ENCODE data around the gene KCNK16. TPM values are rescaled to one million over a fixed set of nuclear protein-coding genes. Genes with fewer than 3 reads are reported as not detected.

Gene KCNK16
- total RNA-seq, 3 donors from 2014 or later = not detected

DNA sequence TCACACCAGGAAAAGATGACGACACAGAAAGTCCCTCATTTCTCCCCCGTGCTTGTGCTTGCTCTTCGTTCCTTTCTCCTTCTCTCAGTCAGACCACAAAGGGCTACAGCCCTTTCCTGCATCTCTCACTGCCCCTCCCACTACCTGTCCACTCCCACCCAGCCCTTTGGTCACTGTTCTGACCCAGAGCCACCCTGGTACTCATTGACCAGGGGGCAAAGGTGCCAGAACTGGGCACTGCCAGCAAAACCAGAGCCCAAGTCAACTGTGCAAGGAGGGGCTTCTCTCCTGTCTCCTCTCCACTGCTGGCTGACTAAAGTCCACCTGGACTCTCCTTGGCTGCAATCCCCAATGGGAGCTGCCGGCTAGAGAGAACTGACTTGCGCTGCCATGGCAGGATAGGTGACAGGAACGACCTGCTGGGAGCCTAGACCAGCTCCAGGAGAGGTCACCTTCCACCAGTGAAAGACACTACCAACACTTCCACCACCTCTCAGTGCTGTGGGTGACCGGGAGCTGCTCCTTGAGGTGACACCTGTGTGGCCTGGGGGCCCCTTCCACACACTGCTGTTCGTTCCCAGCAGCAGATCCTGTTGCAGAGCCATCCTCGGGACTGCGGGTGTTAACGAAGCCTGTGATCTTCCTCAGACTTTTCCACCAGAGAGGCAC is 41.1 kb downstream of the KCNK16 start:
- H3K9me3 ChIP-seq = no peaks in the 10 kb centered on the region
- TF ChIP-seq POLR2AphosphoS5 (IDR thresholded peaks at IDR 0.05) (no peak), POLR2A (IDR thresholded peaks at IDR 0.05) (no peak)
- TF ChIP-seq, protein P1, sequence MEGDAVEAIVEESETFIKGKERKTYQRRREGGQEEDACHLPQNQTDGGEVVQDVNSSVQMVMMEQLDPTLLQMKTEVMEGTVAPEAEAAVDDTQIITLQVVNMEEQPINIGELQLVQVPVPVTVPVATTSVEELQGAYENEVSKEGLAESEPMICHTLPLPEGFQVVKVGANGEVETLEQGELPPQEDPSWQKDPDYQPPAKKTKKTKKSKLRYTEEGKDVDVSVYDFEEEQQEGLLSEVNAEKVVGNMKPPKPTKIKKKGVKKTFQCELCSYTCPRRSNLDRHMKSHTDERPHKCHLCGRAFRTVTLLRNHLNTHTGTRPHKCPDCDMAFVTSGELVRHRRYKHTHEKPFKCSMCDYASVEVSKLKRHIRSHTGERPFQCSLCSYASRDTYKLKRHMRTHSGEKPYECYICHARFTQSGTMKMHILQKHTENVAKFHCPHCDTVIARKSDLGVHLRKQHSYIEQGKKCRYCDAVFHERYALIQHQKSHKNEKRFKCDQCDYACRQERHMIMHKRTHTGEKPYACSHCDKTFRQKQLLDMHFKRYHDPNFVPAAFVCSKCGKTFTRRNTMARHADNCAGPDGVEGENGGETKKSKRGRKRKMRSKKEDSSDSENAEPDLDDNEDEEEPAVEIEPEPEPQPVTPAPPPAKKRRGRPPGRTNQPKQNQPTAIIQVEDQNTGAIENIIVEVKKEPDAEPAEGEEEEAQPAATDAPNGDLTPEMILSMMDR (IDR thresholded peaks at IDR 0.05) = no peak
- DNase-seq (ENCODE audit: low spot score in 2 of 2) = no peak
- H3K36me3 ChIP-seq = no peaks in the 10 kb centered on the region
- intact Hi-C loops (cut with DNase I; ENCODE audit: low total_unique reads) = no loop called here
- H3K4me3 ChIP-seq = no peak overlapping the region
- H3K27me3 ChIP-seq = no peaks in the 10 kb centered on the region
- peak overlapping the region in 1 of 2 donors; percentile 73 for H3K27ac ChIP-seq
- no peaks in the 10 kb centered on the region for H3K4me1 ChIP-seq

DNA sequence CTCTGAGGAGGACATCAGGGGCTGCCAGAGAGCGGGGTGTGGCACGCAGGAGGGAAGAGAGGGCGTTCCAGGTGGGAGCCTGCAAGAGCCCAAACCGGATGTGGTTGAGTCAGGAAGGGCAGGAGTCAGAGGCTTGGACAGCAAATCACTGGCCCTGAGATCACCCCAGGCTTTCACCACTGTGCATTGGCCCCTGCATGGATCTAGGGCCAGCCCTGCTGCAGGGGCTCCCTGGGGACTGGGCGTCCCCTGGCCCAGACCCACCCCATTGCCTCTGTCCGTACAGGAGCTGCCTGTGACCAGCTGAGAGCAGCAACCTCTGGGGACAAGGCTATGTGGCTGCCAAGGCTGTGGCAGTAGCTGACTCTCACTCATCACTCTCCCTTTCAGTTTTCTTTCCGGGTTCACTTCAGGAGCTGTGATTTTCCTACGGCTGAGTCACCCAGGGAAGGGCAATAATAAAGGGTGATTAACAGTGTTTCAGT is 42.2 kb downstream of the KCNK16 start:
- intact Hi-C loops (cut with DNase I; ENCODE audit: low total_unique reads) = no loop called here
- no peak for DNase-seq (ENCODE audit: low spot score in 2 of 2)
- TF ChIP-seq, protein P1 (IDR thresholded peaks at IDR 0.05) = no peak
- TF ChIP-seq POLR2A (IDR thresholded peaks at IDR 0.05) (no peak), POLR2AphosphoS5 (IDR thresholded peaks at IDR 0.05) (no peak)

DNA sequence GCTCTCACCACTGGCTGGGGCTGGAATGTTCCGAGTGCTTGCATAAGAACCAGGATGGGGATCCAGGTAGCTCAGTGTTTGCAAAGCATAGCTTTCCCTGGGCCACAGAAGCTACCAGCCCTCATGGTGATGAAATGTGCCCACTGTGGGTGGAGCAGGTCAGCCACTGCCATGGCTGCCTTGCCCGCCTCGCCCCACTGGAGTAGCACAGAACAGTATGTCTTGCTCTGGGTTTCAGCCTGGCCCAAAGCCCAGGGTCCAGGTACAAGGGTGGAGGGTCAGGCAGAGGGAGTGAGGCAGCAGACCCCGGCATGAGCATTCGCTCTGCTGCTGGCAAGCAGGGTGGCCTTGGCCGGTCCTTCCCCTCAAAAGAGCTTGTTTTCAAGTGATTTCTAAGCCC is 43.0 kb downstream of the KCNK16 start:
- H3K27ac ChIP-seq = peak overlapping the region in 1 of 2 donors; percentile 73
- DNase-seq (ENCODE audit: low spot score in 2 of 2) = no peak
- intact Hi-C loops (cut with DNase I; ENCODE audit: low total_unique reads) = no loop called here
- H3K4me3 ChIP-seq = no peak overlapping the region
- no peaks in the 10 kb centered on the region for H3K27me3 ChIP-seq
- TF ChIP-seq POLR2AphosphoS5 (IDR thresholded peaks at IDR 0.05) = no peak
- TF ChIP-seq POLR2A (IDR thresholded peaks at IDR 0.05) = no peak
- TF ChIP-seq, protein P1 (IDR thresholded peaks at IDR 0.05) = no peak
- no peaks in the 10 kb centered on the region for H3K9me3 ChIP-seq
- H3K4me1 ChIP-seq = no peaks in the 10 kb centered on the region
- H3K36me3 ChIP-seq = no peaks in the 10 kb centered on the region

More for the DNA sequence above, 42.2 kb downstream of the KCNK16 start:
- Histone ChIP-seq H3K4me3 (no peak overlapping the region), H3K27ac (peak overlapping the region; percentile 19 to 73), H3K36me3 (no peaks in the 10 kb centered on the region), H3K4me1 (no peaks in the 10 kb centered on the region), H3K27me3 (no peaks in the 10 kb centered on the region), H3K9me3 (no peaks in the 10 kb centered on the region)

DNA sequence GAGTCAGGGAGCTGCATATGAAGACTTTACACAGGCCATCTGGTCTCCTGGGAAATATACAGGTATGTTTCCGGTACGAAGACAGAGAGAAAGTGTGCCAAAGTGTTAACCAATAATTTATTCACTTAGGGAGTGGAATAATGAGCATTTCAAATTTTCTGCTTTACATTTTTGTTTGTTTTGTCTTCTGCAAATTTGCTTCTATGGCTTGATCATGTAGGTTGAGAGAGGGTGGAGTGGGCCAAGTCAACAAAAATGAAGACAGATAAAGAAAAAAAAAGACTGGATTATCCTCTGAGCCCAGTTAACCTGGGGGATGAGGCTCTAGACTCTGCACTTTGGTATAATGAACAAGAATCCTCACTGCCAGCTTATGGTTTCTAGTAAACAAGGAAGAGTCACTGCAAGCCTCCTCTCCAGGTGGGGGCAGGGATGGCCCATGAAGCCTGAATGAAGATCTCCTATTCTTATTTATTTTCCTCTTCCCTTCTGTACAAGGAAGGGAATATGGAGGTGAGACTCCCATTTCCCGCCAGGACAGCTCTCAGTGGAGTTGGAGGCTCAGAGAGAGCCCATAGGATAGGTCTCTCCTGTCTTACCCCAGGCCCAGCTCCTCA is 46.0 kb downstream of the KCNK16 start:
- intact Hi-C loops (cut with DNase I; ENCODE audit: low total_unique reads) = no loop called here

More for the DNA sequence above, 46.0 kb downstream of the KCNK16 start:
- Histone ChIP-seq H3K27me3 (no peaks in the 10 kb centered on the region), H3K27ac (peak overlapping the region in 1 of 2 donors; percentile 19), H3K36me3 (no peaks in the 10 kb centered on the region), H3K4me1 (no peaks in the 10 kb centered on the region), H3K4me3 (no peak overlapping the region), H3K9me3 (no peaks in the 10 kb centered on the region)
- TF ChIP-seq, protein P1 (IDR thresholded peaks at IDR 0.05) = no peak
- TF ChIP-seq POLR2A (IDR thresholded peaks at IDR 0.05) (no peak), POLR2AphosphoS5 (IDR thresholded peaks at IDR 0.05) (no peak)
- DNase-seq (ENCODE audit: low spot score in 2 of 2) = no peak

Measured in breast epithelium (tissue), 4 donors.